ENCODE data around the gene STON2.
"Not testable (repeated sequence)": the region's sequence is repeated elsewhere in the genome, so short reads cannot be mapped to it uniquely, and the experiment has no call there.

Gene STON2

GRCh38 chr14:81435391-81436295 is 35.5 kb upstream of the STON2 start:
- no CpG with 5 or more reads among the region's 73 CpGs for WGBS (ENCODE audit: insufficient coverage, insufficient read length)
- Histone ChIP-seq H3K4me3 (ENCODE audit: low read length) (peak overlapping the region; percentile 92; the same call in 1 of the 2 replicates), H3K27ac (ENCODE audit: low read length) (no peak overlapping the region), H3K36me3 (ENCODE audit: control insufficient read depth, insufficient read depth, low read length) (no peaks in the 10 kb centered on the region), H3K9me3 (ENCODE audit: control insufficient read depth, insufficient read depth, low read length) (no peaks in the 10 kb centered on the region), H3K4me1 (ENCODE audit: control insufficient read depth, insufficient read depth, low read length) (no peaks in the 10 kb centered on the region; the same call in 1 of the 2 replicates), H3K27me3 (ENCODE audit: control insufficient read depth, insufficient read depth, low read length) (peaks cover 3% of the 10 kb centered on the region; the same call in 1 of the 2 replicates)
- no peak for DNase-seq (ENCODE audit: low read depth, low spot score)

GRCh38 chr14:81435048-81435390 is 34.9 kb upstream of the STON2 start:
- H3K36me3 ChIP-seq (ENCODE audit: control insufficient read depth, insufficient read depth, low read length), result no peaks in the 10 kb centered on the region
- no peak overlapping the region for H3K27ac ChIP-seq (ENCODE audit: low read length)
- peaks cover 3% of the 10 kb centered on the region; the same call in 1 of the 2 replicates for H3K27me3 ChIP-seq (ENCODE audit: control insufficient read depth, insufficient read depth, low read length)
- DNase-seq (ENCODE audit: low read depth, low spot score), result no peak
- H3K9me3 ChIP-seq (ENCODE audit: control insufficient read depth, insufficient read depth, low read length), result no peaks in the 10 kb centered on the region
- peak overlapping the region; percentile 92; the same call in 1 of the 2 replicates for H3K4me3 ChIP-seq (ENCODE audit: low read length)
- no peaks in the 10 kb centered on the region; the same call in 1 of the 2 replicates for H3K4me1 ChIP-seq (ENCODE audit: control insufficient read depth, insufficient read depth, low read length)
- no CpG with 5 or more reads among the region's 6 CpGs for WGBS (ENCODE audit: insufficient coverage, insufficient read length)

GRCh38 chr14:81434230-81434629 is 34.1 kb upstream of the STON2 start:
- Histone ChIP-seq H3K9me3 (ENCODE audit: control insufficient read depth, insufficient read depth, low read length) (no peaks in the 10 kb centered on the region), H3K27ac (ENCODE audit: low read length) (no peak overlapping the region), H3K4me3 (ENCODE audit: low read length) (no peak overlapping the region), H3K27me3 (ENCODE audit: control insufficient read depth, insufficient read depth, low read length) (peaks cover 3% of the 10 kb centered on the region; the same call in 1 of the 2 replicates), H3K36me3 (ENCODE audit: control insufficient read depth, insufficient read depth, low read length) (no peaks in the 10 kb centered on the region), H3K4me1 (ENCODE audit: control insufficient read depth, insufficient read depth, low read length) (no peaks in the 10 kb centered on the region; the same call in 1 of the 2 replicates)
- no CpG with 5 or more reads among the region's 4 CpGs for WGBS (ENCODE audit: insufficient coverage, insufficient read length)
- DNase-seq (ENCODE audit: low read depth, low spot score), result no peak

GRCh38 chr14:81433378-81433777 is 33.3 kb upstream of the STON2 start:
- DNase-seq (ENCODE audit: low read depth, low spot score), result no peak
- peaks cover 3% of the 10 kb centered on the region; the same call in 1 of the 2 replicates for H3K27me3 ChIP-seq (ENCODE audit: control insufficient read depth, insufficient read depth, low read length)

GRCh38 chr14:81432219-81432661 is 32.1 kb upstream of the STON2 start:
- Histone ChIP-seq H3K4me3 (ENCODE audit: low read length) (no peak overlapping the region), H3K27ac (ENCODE audit: low read length) (no peak overlapping the region), H3K4me1 (ENCODE audit: control insufficient read depth, insufficient read depth, low read length) (no peaks in the 10 kb centered on the region; the same call in 1 of the 2 replicates), H3K27me3 (ENCODE audit: control insufficient read depth, insufficient read depth, low read length) (peaks cover 2% of the 10 kb centered on the region; the same call in 1 of the 2 replicates), H3K36me3 (ENCODE audit: control insufficient read depth, insufficient read depth, low read length) (no peaks in the 10 kb centered on the region), H3K9me3 (ENCODE audit: control insufficient read depth, insufficient read depth, low read length) (no peaks in the 10 kb centered on the region)
- no peak for DNase-seq (ENCODE audit: low read depth, low spot score)
- no CpG with 5 or more reads among the region's 3 CpGs for WGBS (ENCODE audit: insufficient coverage, insufficient read length)

More at GRCh38 chr14:81433378-81433777, 33.3 kb upstream of the STON2 start:
- WGBS (ENCODE audit: insufficient coverage, insufficient read length), result no CpG with 5 or more reads among the region's 2 CpGs
- Histone ChIP-seq H3K9me3 (ENCODE audit: control insufficient read depth, insufficient read depth, low read length) (no peaks in the 10 kb centered on the region), H3K4me3 (ENCODE audit: low read length) (no peak overlapping the region), H3K27ac (ENCODE audit: low read length) (no peak overlapping the region), H3K4me1 (ENCODE audit: control insufficient read depth, insufficient read depth, low read length) (no peaks in the 10 kb centered on the region; the same call in 1 of the 2 replicates), H3K36me3 (ENCODE audit: control insufficient read depth, insufficient read depth, low read length) (no peaks in the 10 kb centered on the region)

GRCh38 chr14:81430235-81430634 is 30.1 kb upstream of the STON2 start:
- no peaks in the 10 kb centered on the region for H3K27me3 ChIP-seq (ENCODE audit: control insufficient read depth, insufficient read depth, low read length)
- H3K4me1 ChIP-seq (ENCODE audit: control insufficient read depth, insufficient read depth, low read length), result no peaks in the 10 kb centered on the region
- no peak overlapping the region for H3K4me3 ChIP-seq (ENCODE audit: low read length)
- H3K27ac ChIP-seq (ENCODE audit: low read length), result no peak overlapping the region
- no peak for DNase-seq (ENCODE audit: low read depth, low spot score)
- H3K36me3 ChIP-seq (ENCODE audit: control insufficient read depth, insufficient read depth, low read length), result no peaks in the 10 kb centered on the region
- WGBS (ENCODE audit: insufficient coverage, insufficient read length), result no CpG with 5 or more reads among the region's 5 CpGs
- H3K9me3 ChIP-seq (ENCODE audit: control insufficient read depth, insufficient read depth, low read length), result no peaks in the 10 kb centered on the region

GRCh38 chr14:81429749-81430148 is 29.6 kb upstream of the STON2 start:
- not testable (repeated sequence) for H3K4me1 ChIP-seq (ENCODE audit: control insufficient read depth, insufficient read depth, low read length); H3K27ac ChIP-seq (ENCODE audit: low read length)
- WGBS (ENCODE audit: insufficient coverage, insufficient read length), result no CpG with 5 or more reads among the region's 11 CpGs

GRCh38 chr14:81429028-81429427 is 28.9 kb upstream of the STON2 start:
- WGBS (ENCODE audit: insufficient coverage, insufficient read length), result no CpG with 5 or more reads among the region's 1 CpG

More at GRCh38 chr14:81429749-81430148, 29.6 kb upstream of the STON2 start:
- H3K27me3 ChIP-seq (ENCODE audit: control insufficient read depth, insufficient read depth, low read length); H3K4me3 ChIP-seq (ENCODE audit: low read length); H3K9me3 ChIP-seq (ENCODE audit: control insufficient read depth, insufficient read depth, low read length); H3K36me3 ChIP-seq (ENCODE audit: control insufficient read depth, insufficient read depth, low read length); DNase-seq (ENCODE audit: low read depth, low spot score): not testable (repeated sequence)

GRCh38 chr14:81427348-81428058 is 27.4 kb upstream of the STON2 start:
- no peak for DNase-seq (ENCODE audit: low read depth, low spot score)
- no CpG with 5 or more reads among the region's 8 CpGs for WGBS (ENCODE audit: insufficient coverage, insufficient read length)
- Histone ChIP-seq H3K9me3 (ENCODE audit: control insufficient read depth, insufficient read depth, low read length) (no peaks in the 10 kb centered on the region), H3K4me1 (ENCODE audit: control insufficient read depth, insufficient read depth, low read length) (no peaks in the 10 kb centered on the region), H3K27ac (ENCODE audit: low read length) (no peak overlapping the region), H3K36me3 (ENCODE audit: control insufficient read depth, insufficient read depth, low read length) (no peaks in the 10 kb centered on the region), H3K27me3 (ENCODE audit: control insufficient read depth, insufficient read depth, low read length) (no peaks in the 10 kb centered on the region), H3K4me3 (ENCODE audit: low read length) (no peak overlapping the region)

More at GRCh38 chr14:81429028-81429427, 28.9 kb upstream of the STON2 start:
- H3K4me1 ChIP-seq (ENCODE audit: control insufficient read depth, insufficient read depth, low read length), result no peaks in the 10 kb centered on the region
- no peak overlapping the region for H3K4me3 ChIP-seq (ENCODE audit: low read length)
- H3K27ac ChIP-seq (ENCODE audit: low read length), result no peak overlapping the region
- no peaks in the 10 kb centered on the region for H3K9me3 ChIP-seq (ENCODE audit: control insufficient read depth, insufficient read depth, low read length)
- no peak for DNase-seq (ENCODE audit: low read depth, low spot score)
- no peaks in the 10 kb centered on the region for H3K36me3 ChIP-seq (ENCODE audit: control insufficient read depth, insufficient read depth, low read length)
- H3K27me3 ChIP-seq (ENCODE audit: control insufficient read depth, insufficient read depth, low read length), result no peaks in the 10 kb centered on the region

GRCh38 chr14:81423504-81423903 is 23.4 kb upstream of the STON2 start:
- no peak overlapping the region for H3K27ac ChIP-seq (ENCODE audit: low read length)
- DNase-seq (ENCODE audit: low read depth, low spot score), result no peak
- H3K4me3 ChIP-seq (ENCODE audit: low read length), result no peak overlapping the region
- no peaks in the 10 kb centered on the region for H3K27me3 ChIP-seq (ENCODE audit: control insufficient read depth, insufficient read depth, low read length)
- no CpG with 5 or more reads among the region's 6 CpGs for WGBS (ENCODE audit: insufficient coverage, insufficient read length)
- H3K36me3 ChIP-seq (ENCODE audit: control insufficient read depth, insufficient read depth, low read length), result no peaks in the 10 kb centered on the region
- no peaks in the 10 kb centered on the region; the same call in 1 of the 2 replicates for H3K9me3 ChIP-seq (ENCODE audit: control insufficient read depth, insufficient read depth, low read length)
- H3K4me1 ChIP-seq (ENCODE audit: control insufficient read depth, insufficient read depth, low read length), result no peaks in the 10 kb centered on the region

Measured in iPS DF 6.9 (cell line).